HCT116 (cell line): Measurements from ENCODE around the gene PPP1R3E. TPM values are rescaled to one million over a fixed set of nuclear protein-coding genes. Genes with fewer than 3 reads are reported as not detected.

ENCODE experiments used
- ATAC-seq: fragments of 200-7000 bp; cut with Tn5 transposase; 2 replicates; pipeline ENCODE4 v1.9.1; 2020; ENCODE audit warnings: mild to moderate bottlenecking, moderate library complexity
- BruUV-seq: library from RNA; stranded (reverse); fragments of 400-500 nt; replicated peaks from 2 replicates; lab custom pipeline; 2021; lab: Mats Ljungman, UMichigan
- CTCF ChIA-PET: fragments of 300-600 bp; sonication (Branson Sonifier 250); formaldehyde crosslinking; loops from one replicate; lab custom pipeline; 2021; ENCODE audit warnings: antibody characterized with exemption; lab: Charles Lee
- POLR2A ChIA-PET: fragments of 300-600, 350-600 bp; sonication (Branson Sonifier 250); formaldehyde crosslinking; loops from one replicate; lab custom pipeline; 2021; ENCODE audit warnings: antibody characterized with exemption; lab: Charles Lee
- RAD21 ChIA-PET, 2 experiments: fragments of 300-600 bp; sonication (Branson Sonifier 250); formaldehyde crosslinking; loops; one replicate each; lab custom pipeline; 2023; ENCODE audit warnings: low total read pairs in 2 of 2; ENCODE audit not compliant: uncharacterized antibody in 2 of 2, unreplicated experiment in 2 of 2, low non-redundant PET in 1 of 2; lab: Charles Lee
- DNase-seq: peaks from one replicate; pipeline ENCODE4 v3.0.0-alpha.2; 2010; ENCODE audit warnings: low read depth, low spot score
- H2AFZ ChIP-seq: fragments of 200-600 bp; shearing (Covaris generic), sonication (generic); 2 replicates; pipeline ENCODE4 v1.6.1; 2017; ENCODE audit warnings: low read depth, mixed run types, mixed read lengths, antibody characterized with exemption, low read length; ENCODE audit not compliant: poor library complexity, severe bottlenecking
- H3K27ac ChIP-seq: 2 replicates; pipeline ENCODE4 v1.5.1; 2012; ENCODE audit warnings: low read depth, low read length
- H3K27me3 ChIP-seq: fragments of 200-600 bp; sonication (generic); 2 replicates; pipeline ENCODE4 v1.6.1; 2016; ENCODE audit warnings: mixed run types, low read length, mixed read lengths; ENCODE audit not compliant: insufficient read depth
- H3K36me3 ChIP-seq, 2 experiments: fragments of 200-500 bp in 1 of 2; fragments of 200-600 bp in 1 of 2; sonication (Bioruptor generic) in 1 of 2; sonication (generic) in 1 of 2; 2 replicates each; pipeline versions ENCODE4 v1.5.1 to v1.6.1; 2014 to 2016; ENCODE audit warnings: low read length in 2 of 2, inconsistent platforms in 1 of 2, mixed read lengths in 1 of 2, mixed run types in 1 of 2; ENCODE audit not compliant: insufficient read depth in 2 of 2, control insufficient read depth in 1 of 2
- H3K4me1 ChIP-seq, 2 experiments: fragments of 200-600 bp in 1 of 2; sonication (generic) in 1 of 2; 2 replicates each; pipeline versions ENCODE4 v1.5.1 to v1.6.1; 2012 to 2017; ENCODE audit warnings: low read length in 2 of 2, inconsistent platforms in 1 of 2, mild to moderate bottlenecking in 1 of 2, mixed read lengths in 1 of 2, mixed run types in 1 of 2, moderate library complexity in 1 of 2; ENCODE audit not compliant: insufficient read depth in 2 of 2, control insufficient read depth in 1 of 2
- H3K4me2 ChIP-seq: fragments of 200-600 bp; sonication (generic); 2 replicates; pipeline ENCODE4 v1.6.1; 2017; ENCODE audit warnings: mixed run types, low read length, mixed read lengths
- H3K4me3 ChIP-seq, 2 experiments: fragments of 200-600 bp in 1 of 2; sonication (generic) in 1 of 2; replicated peaks in 1 of 2; 2 replicates each; pipeline ENCODE4 v1.5.1; 2011 to 2016; ENCODE audit warnings: low read length in 2 of 2, control low read depth in 1 of 2, low read depth in 1 of 2, mild to moderate bottlenecking in 1 of 2, mixed read lengths in 1 of 2, mixed run types in 1 of 2
- H3K79me2 ChIP-seq: fragments of 200-600 bp; sonication (generic); 2 replicates; pipeline ENCODE4 v1.6.1; 2017; ENCODE audit warnings: mild to moderate bottlenecking, mixed run types, low read length, moderate library complexity, mixed read lengths; ENCODE audit not compliant: insufficient read depth
- H3K9ac ChIP-seq: fragments of 200-600 bp; sonication (generic); 2 replicates; pipeline ENCODE4 v1.6.1; 2016; ENCODE audit warnings: low read length, mixed read lengths
- H3K9me2 ChIP-seq: fragments of 200-600 bp; sonication (generic), shearing (Covaris generic); 2 replicates; pipeline ENCODE4 v1.6.1; 2017; ENCODE audit warnings: mixed run types, mild to moderate bottlenecking, moderate library complexity; ENCODE audit not compliant: insufficient read depth
- H3K9me3 ChIP-seq, 2 experiments: fragments of 200-500 bp in 1 of 2; fragments of 200-600 bp in 1 of 2; sonication (Bioruptor generic) in 1 of 2; sonication (generic) in 1 of 2; 2 replicates each; pipeline ENCODE4 v1.6.1; 2014 to 2017; ENCODE audit warnings: low read length in 2 of 2, mixed read lengths in 2 of 2, inconsistent platforms in 1 of 2, low read depth in 1 of 2, mild to moderate bottlenecking in 1 of 2, mixed run types in 1 of 2, moderate library complexity in 1 of 2; ENCODE audit not compliant: control insufficient read depth in 1 of 2, insufficient read depth in 1 of 2
- H4K20me1 ChIP-seq: fragments of 200-600 bp; sonication (generic), shearing (Covaris generic); 2 replicates; pipeline ENCODE4 v1.6.1; 2017; ENCODE audit warnings: mixed run types, mild to moderate bottlenecking, moderate library complexity; ENCODE audit not compliant: insufficient read depth
- CTCF ChIP-seq, 3 experiments: fragments of 200-600 bp in 1 of 3; sonication (generic) in 1 of 3; IDR thresholded peaks in 2 of 3; conservative IDR thresholded peaks in 1 of 3; 2 replicates each; pipeline ENCODE4 v1.5.1; 2012 to 2017; ENCODE audit warnings: low read depth in 2 of 3, low read length in 2 of 3, antibody characterized with exemption in 1 of 3, borderline replicate concordance in 1 of 3, control low read depth in 1 of 3, mild to moderate bottlenecking in 1 of 3, mixed read lengths in 1 of 3, mixed run types in 1 of 3, moderate library complexity in 1 of 3; ENCODE audit not compliant: insufficient read depth in 1 of 3
- EZH2 ChIP-seq: fragments of 200-600 bp; sonication (generic); IDR thresholded peaks from 2 replicates; pipeline ENCODE4 v1.6.1; 2017; ENCODE audit warnings: antibody characterized with exemption, mixed run types
- ZBTB33 ChIP-seq: IDR thresholded peaks from 2 replicates; pipeline ENCODE4 v1.6.1; 2011; ENCODE audit warnings: mild to moderate bottlenecking, low read length, moderate library complexity; ENCODE audit not compliant: insufficient replicate concordance; ENCODE audit errors: extremely low read depth
- ZNF274 ChIP-seq: fragments of 200-500 bp; sonication (Bioruptor generic); IDR thresholded peaks from 2 replicates; pipeline ENCODE4 v1.6.1; 2014; ENCODE audit warnings: mild to moderate bottlenecking, low read depth, low read length, inconsistent platforms
- intact Hi-C: fragments of 100-400 bp; cut with micrococcal nuclease; formaldehyde crosslinking; loops from 2 replicates; pipeline ENCODE4 v1.10.0; 2022
- total RNA-seq: library from RNA; stranded (reverse); gene quantifications from one replicate; pipeline ENCODE4 v1.2.1, GENCODE V29; 2021; ENCODE audit not compliant: unreplicated experiment

PPP1R3E gene
- total RNA-seq, 1 experiment from 2014 or later, result 5.6 TPM

GRCh38 chr14:23258256-23258655 is 44.4 kb downstream of the PPP1R3E start:
- intact Hi-C loops, result no loop called here
- Histone ChIP-seq H3K4me2 (no peak overlapping the region), H3K27ac (no peak overlapping the region), H2AFZ (no peak overlapping the region), H3K36me3 (no peaks in the 10 kb centered on the region), H3K4me3 (no peak overlapping the region), H4K20me1 (no peaks in the 10 kb centered on the region), H3K4me1 (no peaks in the 10 kb centered on the region), H3K27me3 (no peaks in the 10 kb centered on the region; the same call in 1 of the 2 replicates), H3K9ac (no peak overlapping the region), H3K9me3 (no peaks in the 10 kb centered on the region), H3K79me2 (no peaks in the 10 kb centered on the region), H3K9me2 (no peaks in the 10 kb centered on the region)
- no peak for ATAC-seq
- DNase-seq, result no peak
- ChIA-PET CTCF (interaction anchor here (0.8 kb wide), 1 partner anchor 181 kb away, joined by 3 read pairs; no protein-coding TSS in a partner anchor), RAD21 (interaction anchor here in 1 of 2 experiments (1.5 kb wide), 1 partner anchor 138 kb away, joined by 3 read pairs; no protein-coding TSS in a partner anchor), POLR2A (interaction anchor here (0.5 kb wide), 1 partner anchor 15 kb away, joined by 4 read pairs; no protein-coding TSS in a partner anchor)
- TF ChIP-seq CTCF (IDR thresholded peaks at IDR 0.05 in 2 of 3, conservative IDR thresholded peaks at IDR 0.05 in 1 of 3; ENCODE audit: borderline replicate concordance in 1 of 3, insufficient read depth in 1 of 3, low read depth in 2 of 3, low read length in 2 of 3), result no peak
- TF ChIP-seq ZNF274, result no peak
- no peak for TF ChIP-seq EZH2
- TF ChIP-seq ZBTB33, result no peak
- BruUV-seq, result no TSS peak
